HG03045 (cell line): ENCODE data around the gene TP53TG3B.
"Not testable (repeated sequence)": the region's sequence is repeated elsewhere in the genome, so short reads cannot be mapped to it uniquely, and the experiment has no call there.

Experiments used
- ATAC-seq: cut with Tn5 transposase; IDR thresholded peaks from one replicate; pipeline ENCODE4 v1.9.1; 2021; ENCODE audit warnings: mild to moderate bottlenecking, moderate library complexity; ENCODE audit not compliant: unreplicated experiment

Gene TP53TG3B, protein sequence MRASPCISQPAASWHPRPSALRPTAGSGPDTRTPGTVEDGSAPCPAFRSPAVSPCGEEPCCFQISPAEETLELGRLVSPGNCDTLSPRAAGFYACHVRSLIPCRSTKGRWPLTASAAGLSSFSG

DNA sequence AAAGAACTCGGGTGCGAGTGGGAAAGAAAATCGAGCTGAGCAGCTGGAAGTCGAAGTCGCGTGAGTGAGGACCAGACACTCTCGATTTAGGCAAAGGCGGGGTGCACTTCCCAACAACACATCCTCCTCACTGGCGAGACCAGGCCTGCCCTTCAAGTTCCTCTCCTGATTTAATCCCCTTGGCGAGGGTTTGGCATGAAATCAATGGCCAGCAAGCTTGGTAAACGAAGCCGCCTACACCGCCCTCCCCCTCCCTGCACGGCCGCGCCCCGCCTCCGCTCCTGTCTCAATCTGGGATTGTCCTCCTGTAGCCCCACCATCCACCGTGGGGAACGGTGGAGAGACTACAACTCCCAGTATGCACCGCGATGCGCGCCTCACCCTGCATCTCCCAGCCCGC is at the start of gene TP53TG3B:
Gene TP53TG3B (plus strand): TSS at position 301 of the 400 bp plus-strand sequence. CDS start 68 bp downstream, at position 369.
- not testable (repeated sequence) for ATAC-seq

DNA sequence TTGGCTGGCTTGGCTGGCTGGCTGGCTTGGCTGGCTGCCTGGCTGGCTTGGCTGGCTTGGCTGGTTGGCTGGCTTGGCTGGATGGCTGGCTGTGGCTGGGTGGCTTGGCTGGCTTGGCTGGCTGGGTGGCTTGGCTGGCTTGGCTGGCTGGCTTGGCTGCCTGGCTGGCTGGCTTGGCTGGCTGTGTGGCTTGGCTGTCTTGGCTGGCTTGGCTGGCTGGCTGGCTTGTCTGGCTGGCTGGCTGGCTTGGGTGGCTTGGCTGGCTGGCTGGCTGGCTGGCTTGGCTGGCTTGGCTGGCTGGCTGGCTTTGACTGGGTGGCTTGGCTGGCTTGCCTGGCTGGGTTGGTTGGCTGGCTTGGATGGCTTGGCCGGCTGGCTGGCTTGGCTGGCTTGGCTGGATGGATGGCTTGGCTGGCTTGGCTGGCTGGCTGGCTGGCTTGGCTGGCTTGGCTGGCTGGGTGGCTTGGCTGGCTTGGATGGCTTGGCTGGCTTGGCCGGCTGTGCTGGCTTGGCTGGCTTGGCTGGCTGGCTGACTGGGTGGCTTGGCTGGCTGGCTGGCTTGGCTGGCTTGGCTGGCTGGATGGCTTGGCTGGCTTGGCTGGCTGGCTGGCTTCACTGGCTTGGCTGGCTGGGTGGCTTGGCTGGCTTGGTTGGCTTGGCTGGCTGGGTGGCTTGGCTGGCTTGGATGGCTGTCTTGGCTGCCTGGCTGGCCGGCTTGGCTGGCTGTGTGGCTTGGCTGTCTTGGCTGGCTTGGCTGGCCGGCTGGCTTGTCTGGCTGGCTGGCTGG is 24.2 kb upstream of the TP53TG3B start:
- ATAC-seq = not testable (repeated sequence)

- ATAC-seq = not testable (repeated sequence)
Observed at GRCh38 chr16:33337627-33338542, 22.8 kb upstream of the TP53TG3B start.

DNA sequence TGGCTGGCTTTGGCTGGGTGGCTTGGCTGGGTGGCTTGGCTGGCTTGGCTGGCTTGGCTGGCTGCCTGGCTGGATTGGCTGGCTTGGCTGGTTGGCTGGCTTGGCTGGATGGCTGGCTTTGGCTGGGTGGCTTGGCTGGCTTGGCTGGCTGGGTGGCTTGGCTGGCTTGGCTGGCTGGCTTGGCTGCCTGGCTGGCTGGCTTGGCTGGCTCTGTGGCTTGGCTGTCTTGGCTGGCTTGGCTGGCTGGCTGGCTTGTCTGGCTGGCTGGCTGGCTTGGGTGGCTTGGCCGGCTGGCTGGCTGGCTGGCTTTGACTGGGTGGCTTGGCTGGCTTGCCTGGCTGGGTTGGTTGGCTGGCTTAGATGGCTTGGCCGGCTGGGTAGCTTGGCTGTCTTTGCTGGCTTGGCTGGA is 22.1 kb upstream of the TP53TG3B start:
- not testable (repeated sequence) for ATAC-seq

DNA sequence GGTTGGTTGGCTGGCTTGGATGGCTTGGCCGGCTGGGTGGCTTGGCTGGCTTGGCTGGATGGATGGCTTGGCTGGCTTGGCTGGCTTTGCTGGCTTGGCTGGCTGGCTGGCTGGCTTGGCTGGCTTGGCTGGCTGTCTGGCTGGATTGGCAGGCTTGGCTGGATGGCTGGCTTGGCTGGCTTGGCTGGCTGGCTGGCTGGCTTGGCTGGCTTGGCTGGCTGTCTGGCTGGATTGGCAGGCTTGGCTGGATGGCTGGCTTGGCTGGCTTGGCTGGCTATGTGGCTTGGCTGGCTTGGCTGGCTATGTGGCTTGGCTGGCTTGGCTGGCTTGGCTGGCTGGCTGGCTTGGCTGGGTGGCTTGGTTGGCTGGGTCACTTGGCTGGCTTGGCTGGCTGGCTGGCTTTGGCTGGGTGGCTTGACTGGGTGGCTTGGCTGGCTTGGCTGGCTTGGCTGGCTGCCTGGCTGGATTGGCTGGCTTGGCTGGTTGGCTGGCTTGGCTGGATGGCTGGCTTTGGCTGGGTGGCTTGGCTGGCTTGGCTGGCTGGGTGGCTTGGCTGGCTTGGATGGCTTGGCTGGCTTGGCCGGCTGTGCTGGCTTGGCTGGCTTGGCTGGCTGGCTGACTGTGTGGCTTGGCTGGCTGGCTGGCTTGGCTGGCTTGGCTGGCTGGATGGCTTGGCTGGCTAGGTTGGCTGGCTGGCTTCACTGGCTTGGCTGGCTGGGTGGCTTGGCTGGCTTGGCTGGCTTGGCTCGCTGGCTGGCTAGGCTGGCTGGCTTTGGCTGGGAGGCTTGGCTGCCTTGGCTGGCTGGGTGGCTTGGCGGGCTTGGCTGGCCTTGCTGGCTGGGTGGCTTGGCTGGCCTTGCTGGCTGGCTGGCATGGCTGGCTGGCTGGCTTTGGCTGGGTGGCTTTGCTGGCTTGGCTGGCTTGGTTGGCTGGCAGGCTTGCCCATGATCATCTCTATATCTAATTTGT is 21.3 kb upstream of the TP53TG3B start:
- ATAC-seq = not testable (repeated sequence)
